HG02970 (cell line): ENCODE data around the gene ABCA10.
"Not testable (repeated sequence)": the region's sequence is repeated elsewhere in the genome, so short reads cannot be mapped to it uniquely, and the experiment has no call there.

Experiments used
- ATAC-seq: cut with Tn5 transposase; IDR thresholded peaks from one replicate; pipeline ENCODE4 v1.9.1; 2021; ENCODE audit warnings: mild to moderate bottlenecking, moderate library complexity, moderate number of reproducible peaks; ENCODE audit not compliant: unreplicated experiment, low FRiP score

Gene ABCA10

DNA sequence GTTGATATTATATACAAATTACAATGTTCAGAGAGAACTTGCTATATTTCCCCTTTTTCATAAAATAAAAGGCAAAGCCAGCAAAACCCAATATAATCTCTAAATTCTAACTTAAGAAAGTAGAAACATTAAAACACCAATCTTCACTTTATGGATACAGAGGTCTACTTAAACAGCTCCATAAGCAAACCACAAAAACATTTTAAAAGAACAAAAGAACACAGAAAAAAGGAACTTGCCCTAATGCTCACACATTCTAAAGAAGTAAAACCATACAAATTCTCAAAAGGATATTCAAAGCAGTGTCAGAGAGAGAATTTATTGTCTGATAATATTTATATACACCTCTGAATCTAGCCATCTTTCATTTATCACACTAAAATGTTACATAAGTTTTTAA lies 606 bp downstream of the ABCA10 start:
- no peak for ATAC-seq

- ATAC-seq = no peak
Observed at GRCh38 chr17:69227541-69227940, 1.1 kb downstream of the ABCA10 start.

DNA sequence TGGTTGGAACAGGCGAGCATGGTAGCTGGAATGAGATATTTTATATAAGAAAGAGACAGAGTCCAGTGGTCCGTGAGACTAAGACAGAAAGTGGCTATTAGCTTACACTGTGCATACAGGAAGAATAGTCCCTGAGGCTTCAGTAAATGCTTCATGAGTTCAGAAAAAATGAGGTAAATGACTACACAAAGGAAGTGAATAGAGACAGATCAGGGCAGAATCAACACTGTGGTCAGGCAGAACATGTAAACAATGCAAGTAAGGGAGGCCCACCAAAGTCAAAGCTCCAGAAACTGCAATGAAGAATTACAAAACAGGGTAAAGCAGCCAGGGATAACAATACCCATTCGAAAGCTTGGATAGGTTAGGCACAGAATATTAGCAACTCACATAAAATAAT lies 4.8 kb downstream of the ABCA10 start:
- peak; percentile 69 for ATAC-seq

DNA sequence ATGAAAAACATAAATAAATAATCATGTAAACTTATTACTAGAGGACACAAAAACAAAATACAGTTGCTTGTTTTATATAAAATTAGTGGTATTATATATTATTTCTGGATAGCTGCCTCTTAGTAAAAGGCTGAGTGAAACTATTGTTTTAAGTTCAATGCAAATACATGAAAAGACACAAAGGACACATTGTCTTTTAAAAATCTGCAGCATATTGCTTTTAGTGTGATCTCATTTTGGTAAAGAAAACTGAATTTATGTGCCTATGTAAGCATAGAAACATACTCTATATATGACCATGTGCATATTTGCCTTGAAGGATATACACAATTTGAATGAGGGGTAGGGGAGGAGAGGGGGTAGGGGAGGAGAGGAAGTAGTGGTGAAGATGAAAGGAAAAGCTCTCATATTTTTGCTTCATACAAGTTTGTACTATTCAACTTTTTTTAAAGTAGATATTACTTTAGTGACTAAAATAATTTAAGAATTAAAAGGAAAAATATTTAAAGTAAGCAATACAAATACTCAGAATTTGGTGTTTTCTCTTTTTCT lies 5.8 kb downstream of the ABCA10 start:
- no peak for ATAC-seq

DNA sequence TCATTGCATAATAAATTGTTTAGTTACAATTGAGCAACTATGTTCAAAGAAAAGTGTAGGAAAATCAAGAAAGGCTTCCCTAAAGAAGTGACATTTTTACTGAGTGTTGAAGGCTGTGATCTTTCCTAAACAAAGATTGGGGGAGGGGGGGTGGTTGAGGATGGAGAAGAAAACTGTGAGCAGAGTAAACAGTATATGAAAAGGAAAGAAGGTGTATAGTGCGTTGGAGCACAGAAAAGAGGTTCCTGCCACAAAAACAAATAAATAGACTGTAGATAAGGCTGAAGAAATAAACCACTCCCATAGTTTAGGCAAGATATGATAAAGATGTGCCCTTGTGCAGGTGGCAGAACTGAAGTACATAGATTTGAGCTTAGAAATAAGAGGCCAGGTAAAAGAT lies 8.5 kb downstream of the ABCA10 start:
- no peak for ATAC-seq

- no peak for ATAC-seq
Observed at GRCh38 chr17:69218986-69219385, 9.6 kb downstream of the ABCA10 start.

DNA sequence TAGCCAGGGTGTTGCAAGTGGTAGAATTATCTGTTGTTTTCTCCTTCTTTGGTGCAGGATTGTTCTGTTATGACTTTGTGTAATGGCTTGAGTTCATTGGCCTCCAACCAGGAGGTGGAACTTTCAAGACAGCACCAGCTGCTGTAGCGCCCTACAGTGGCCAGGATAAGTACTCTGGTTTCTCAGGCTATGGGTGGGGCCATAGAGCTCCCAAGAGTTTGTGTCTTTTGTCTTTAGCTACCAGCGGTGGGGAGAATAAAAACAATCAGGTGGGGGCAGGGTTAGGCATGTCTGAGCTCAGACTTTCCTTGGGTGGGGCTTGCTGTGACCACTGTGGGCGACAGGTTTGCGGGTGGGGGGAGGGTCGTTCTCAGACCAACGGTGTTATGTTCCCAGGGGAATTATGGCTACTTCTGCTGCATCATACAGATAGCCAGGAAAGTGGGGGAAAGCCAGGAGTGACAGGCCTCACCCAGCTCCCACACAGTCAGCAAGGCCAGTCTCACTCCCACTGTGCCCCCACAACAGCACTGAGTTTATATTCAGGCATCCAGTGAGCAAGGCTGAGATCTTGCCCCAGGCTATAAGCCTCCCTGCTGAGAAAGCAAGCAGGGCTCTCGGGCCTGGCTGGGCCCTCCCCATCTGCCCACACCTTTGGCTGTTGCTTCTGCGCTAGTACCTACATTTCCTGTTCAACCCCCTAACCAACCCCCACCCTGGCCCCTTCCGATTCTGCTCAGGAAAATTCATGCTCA lies 15.4 kb downstream of the ABCA10 start:
- no peak for ATAC-seq

GRCh38 chr17:69208640-69209039 lies 20.0 kb downstream of the ABCA10 start:
- no peak for ATAC-seq

DNA sequence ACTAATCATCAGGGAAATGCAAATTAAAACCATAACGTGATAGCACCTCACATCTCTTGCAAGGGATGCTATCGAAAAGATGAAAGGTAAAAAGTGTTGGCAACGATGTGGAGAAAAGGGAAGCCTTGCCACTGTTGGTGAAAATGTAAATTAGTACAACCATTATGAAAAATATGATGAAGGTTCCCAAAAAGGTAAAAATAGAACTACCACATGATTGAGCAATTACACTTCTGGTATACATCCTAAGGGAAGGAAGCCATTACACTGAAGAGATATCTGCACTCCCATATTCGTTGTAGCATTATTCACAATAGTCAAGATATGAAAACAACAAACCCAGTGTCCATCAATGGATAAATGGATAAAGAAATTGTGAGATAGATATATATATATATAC lies 21.5 kb downstream of the ABCA10 start:
- no peak for ATAC-seq

DNA sequence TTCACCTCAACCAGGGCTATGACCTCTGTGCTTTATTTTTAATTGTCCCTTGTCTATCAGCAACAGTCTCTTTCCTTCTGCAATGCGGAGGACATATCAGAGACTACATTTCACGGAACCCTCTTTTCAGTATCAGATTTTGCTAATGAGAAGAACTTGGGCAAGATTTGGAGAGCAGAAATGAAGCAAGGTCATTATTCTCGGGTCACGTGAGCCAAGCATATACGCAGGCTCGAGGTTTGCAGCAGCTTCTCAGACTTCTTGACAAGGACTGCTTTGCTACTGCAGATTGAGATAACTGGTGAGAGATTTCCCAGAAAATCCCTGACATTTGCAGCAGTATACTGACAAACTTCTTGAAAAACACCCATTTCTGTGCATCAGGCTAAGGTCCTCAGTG lies 30.4 kb downstream of the ABCA10 start:
- ATAC-seq = no peak

- not testable (repeated sequence) for ATAC-seq
Observed at GRCh38 chr17:69196105-69196653, 32.4 kb downstream of the ABCA10 start.

DNA sequence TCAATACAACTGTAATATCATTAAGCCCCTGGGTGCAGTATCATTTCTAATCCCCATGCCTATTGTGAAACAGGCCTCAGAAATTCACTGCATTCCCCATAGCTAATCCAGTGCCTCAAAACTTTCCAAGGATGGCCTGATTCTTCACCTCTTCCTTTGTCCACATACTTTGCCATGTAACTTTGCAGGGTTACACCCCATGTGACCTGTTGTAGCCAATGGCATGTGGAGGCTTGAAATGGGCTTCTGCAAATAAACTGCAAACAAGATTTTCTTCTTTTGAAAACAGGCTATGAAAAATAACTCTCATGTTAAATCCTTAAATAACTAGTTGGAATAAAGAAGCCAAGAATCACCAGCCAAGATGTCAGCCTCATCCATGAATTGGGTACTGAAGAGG lies 35.9 kb downstream of the ABCA10 start:
- no peak for ATAC-seq

- no peak for ATAC-seq
Observed at GRCh38 chr17:69188796-69189195, 39.8 kb downstream of the ABCA10 start.

GRCh38 chr17:69188064-69188463 lies 40.6 kb downstream of the ABCA10 start:
- ATAC-seq = no peak

GRCh38 chr17:69187294-69187693 lies 41.3 kb downstream of the ABCA10 start:
- ATAC-seq = no peak

- no peak for ATAC-seq
Observed at GRCh38 chr17:69179227-69179952, 49.2 kb downstream of the ABCA10 start.

DNA sequence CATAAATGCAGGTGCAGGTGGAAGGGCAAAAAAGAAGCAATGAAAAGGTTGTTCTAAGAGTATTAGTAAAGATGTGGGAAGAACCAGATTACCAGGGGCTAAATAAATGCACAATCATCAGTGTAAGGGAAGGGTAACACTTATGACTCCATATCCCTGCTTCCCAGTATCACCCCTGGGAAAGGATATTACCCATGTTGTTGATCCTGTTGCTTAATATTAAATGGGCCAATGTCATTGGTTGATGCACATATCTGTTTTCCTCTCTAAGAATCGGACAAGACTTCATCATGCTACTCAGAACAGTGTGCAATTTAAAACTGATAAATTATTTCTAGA lies 52.2 kb downstream of the ABCA10 start:
- no peak for ATAC-seq

DNA sequence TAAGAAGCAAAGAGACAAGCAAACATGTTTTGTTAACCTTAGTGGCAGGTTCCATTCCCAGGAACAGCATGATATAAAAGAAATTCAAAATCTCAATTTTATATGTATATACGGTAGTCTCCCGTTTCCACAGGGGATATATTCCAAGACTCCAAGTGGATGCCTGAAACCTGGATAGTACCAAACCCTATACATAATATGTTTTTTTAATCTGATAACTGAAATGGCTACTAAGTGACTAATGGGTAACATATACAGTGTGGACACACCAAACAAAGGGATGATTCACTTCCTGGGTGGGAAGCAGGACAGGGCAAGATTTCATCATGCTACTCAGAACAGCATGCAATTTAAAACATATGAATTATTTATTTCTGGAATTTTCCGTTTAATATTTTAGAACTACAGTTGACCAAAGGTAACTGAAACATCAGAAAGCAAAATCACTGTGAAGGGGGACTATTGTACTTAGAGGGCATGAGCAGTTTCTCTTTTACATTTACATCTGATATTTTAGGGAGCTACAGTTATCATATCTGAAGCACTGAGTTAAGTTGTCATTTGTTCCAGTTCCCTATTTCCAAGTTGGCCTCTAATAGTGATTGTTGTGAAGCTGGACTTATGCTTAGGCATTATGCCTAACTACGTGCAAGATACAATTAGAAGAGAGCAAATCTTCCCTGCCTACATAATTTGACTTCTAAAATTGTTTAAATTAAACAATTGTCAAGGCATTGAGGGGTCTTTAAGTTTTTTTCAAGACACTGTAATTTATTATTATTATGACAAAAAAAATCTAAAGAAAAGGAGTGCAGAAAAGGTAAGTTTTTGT lies 52.8 kb downstream of the ABCA10 start:
- no peak for ATAC-seq

DNA sequence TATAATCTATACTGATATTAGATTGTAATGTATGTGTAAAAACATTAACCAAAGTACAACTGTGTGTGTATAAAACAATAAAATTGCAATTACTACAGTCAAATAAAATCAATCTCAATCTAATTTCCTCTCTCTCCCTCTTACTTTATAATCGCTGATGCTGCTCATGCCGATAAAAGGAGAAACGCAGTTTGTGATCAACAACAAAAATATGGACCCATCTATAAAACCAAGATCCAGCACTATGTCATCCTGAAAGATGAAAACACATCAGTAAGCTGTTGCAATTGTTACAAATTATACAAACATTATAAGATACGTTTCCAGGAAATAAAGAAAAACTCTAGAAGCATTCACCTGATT lies 53.4 kb downstream of the ABCA10 start:
- ATAC-seq = no peak

GRCh38 chr17:69173118-69173517 lies 55.5 kb downstream of the ABCA10 start:
- ATAC-seq = no peak

DNA sequence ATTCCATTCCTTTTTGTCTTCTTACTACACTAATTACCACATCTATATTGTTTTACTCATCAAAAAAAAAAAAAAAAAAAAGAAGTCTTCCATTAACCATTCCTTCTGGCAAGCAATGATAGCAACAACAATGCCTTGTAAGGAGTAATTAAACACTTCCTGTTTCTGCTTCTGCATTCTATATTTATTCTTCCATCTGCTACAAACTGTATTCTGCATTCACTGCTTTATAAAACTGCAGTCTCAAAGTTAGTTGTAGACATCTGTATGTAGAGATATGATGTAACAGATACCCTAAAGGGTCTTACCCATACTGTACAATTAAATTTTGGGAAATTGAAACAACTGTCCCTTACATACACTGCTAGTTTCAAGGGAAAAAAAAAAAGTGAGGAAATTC lies 58.2 kb downstream of the ABCA10 start:
- no peak for ATAC-seq
